CD8-positive, alpha-beta memory T cell (primary cell): Measurements from ENCODE around the gene LCE4A. TPM values are rescaled to one million over a fixed set of nuclear protein-coding genes. Genes with fewer than 3 reads are reported as not detected.
A peak's percentile ranks its signal among the peaks of the same experiment; 100 is the strongest.
"Not testable (repeated sequence)": the region's sequence is repeated elsewhere in the genome, so short reads cannot be mapped to it uniquely, and the experiment has no call there.

Experiments used
- CTCF ChIA-PET: fragments of 350-600 bp; sonication (Branson Sonifier 250); formaldehyde crosslinking; loops from one replicate; lab custom pipeline; 2021; ENCODE audit warnings: antibody characterized with exemption; lab: Charles Lee
- POLR2A ChIA-PET: fragments of 350-600 bp; sonication (Branson Sonifier 250); formaldehyde crosslinking; loops from one replicate; lab custom pipeline; 2021; ENCODE audit warnings: antibody characterized with exemption; lab: Charles Lee
- DNase-seq, 5 donors: peaks; one replicate each; pipeline versions ENCODE4 v3.0.0 to v3.0.0-alpha.2; 2020 to 2022; ENCODE audit warnings: mixed read lengths in 1 of 5
- H3K27ac ChIP-seq: one replicate; pipeline ENCODE4 v1.7.0; 2013; ENCODE audit warnings: low read depth, mild to moderate bottlenecking, low read length, moderate library complexity
- H3K27me3 ChIP-seq: 2 replicates; pipeline ENCODE4 v1.7.0; 2013; ENCODE audit warnings: low read length, mild to moderate bottlenecking; ENCODE audit not compliant: insufficient read depth, poor library complexity, severe bottlenecking
- H3K36me3 ChIP-seq: 2 replicates; pipeline ENCODE4 v1.7.0; 2013; ENCODE audit warnings: mild to moderate bottlenecking, low read length, moderate library complexity; ENCODE audit not compliant: insufficient read depth
- H3K4me1 ChIP-seq: 2 replicates; pipeline ENCODE4 v1.7.0; 2013; ENCODE audit warnings: mild to moderate bottlenecking, low read length, moderate library complexity; ENCODE audit not compliant: insufficient read depth
- H3K4me3 ChIP-seq: 2 replicates; pipeline ENCODE4 v1.7.0; 2013; ENCODE audit warnings: mild to moderate bottlenecking, low read length
- H3K9me3 ChIP-seq: 2 replicates; pipeline ENCODE4 v1.7.0; 2013; ENCODE audit warnings: mild to moderate bottlenecking, low read length
- H3K27ac Mint-ChIP-seq, 8 donors: one replicate each; pipeline ENCODE4 v1.8.0; 2020 to 2021; ENCODE audit warnings: mixed read lengths in 8 of 8, mild to moderate bottlenecking in 6 of 8, inconsistent platforms in 3 of 8, moderate library complexity in 3 of 8
- H3K27me3 Mint-ChIP-seq, 2 donors: one replicate each; pipeline ENCODE4 v1.8.0; 2020 to 2021; ENCODE audit warnings: mixed read lengths in 2 of 2, mild to moderate bottlenecking in 1 of 2, moderate library complexity in 1 of 2
- H3K36me3 Mint-ChIP-seq, 3 donors: one replicate each; pipeline ENCODE4 v1.8.0; 2020 to 2021; ENCODE audit warnings: mixed read lengths in 3 of 3, inconsistent platforms in 1 of 3, mild to moderate bottlenecking in 1 of 3
- H3K4me1 Mint-ChIP-seq, 3 donors: one replicate each; pipeline ENCODE4 v1.8.0; 2020 to 2021; ENCODE audit warnings: mixed read lengths in 3 of 3, inconsistent platforms in 1 of 3, mild to moderate bottlenecking in 1 of 3
- H3K4me3 Mint-ChIP-seq, 7 donors: one replicate each; pipeline ENCODE4 v1.8.0; 2020 to 2021; ENCODE audit warnings: mixed read lengths in 7 of 7, mild to moderate bottlenecking in 6 of 7, moderate library complexity in 4 of 7, inconsistent platforms in 2 of 7
- H3K9me3 Mint-ChIP-seq, 5 donors: one replicate each; pipeline ENCODE4 v1.8.0; 2020 to 2022; ENCODE audit warnings: mixed read lengths in 5 of 5, mild to moderate bottlenecking in 3 of 5, moderate library complexity in 2 of 5, inconsistent platforms in 1 of 5
- polyA plus RNA-seq: library from polyadenylated mRNA; unstranded; fragments of 300-500 nt; fragmentation: Illumina TruSeq; gene quantifications from one replicate; pipeline ENCODE4 v1.2.3, GENCODE V29; 2021
- total RNA-seq, 2 experiments: library from RNA; stranded (reverse); gene quantifications; one replicate each; pipeline ENCODE4 v1.2.3, GENCODE V29; 2021

Gene LCE4A, protein sequence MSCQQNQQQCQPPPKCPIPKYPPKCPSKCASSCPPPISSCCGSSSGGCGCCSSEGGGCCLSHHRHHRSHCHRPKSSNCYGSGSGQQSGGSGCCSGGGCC
- total RNA-seq = not detected
- not detected for polyA plus RNA-seq

- Histone ChIP-seq H3K4me3 (no peak within 1 kb of the TSS), H3K36me3 (no peaks in the 10 kb centered on the region), H3K27ac (no peak within 1 kb of the TSS), H3K9me3 (no peaks in the 10 kb centered on the region), H3K4me1 (no peaks in the 10 kb centered on the region), H3K27me3 (no peaks in the 10 kb centered on the region)
- Mint-ChIP-seq H3K4me1 (no peaks in the 10 kb centered on the region), H3K4me3 (no peak within 1 kb of the TSS), H3K27me3 (peaks cover 10 to 45% of the 10 kb centered on the region in 2 donors), H3K27ac (no peak within 1 kb of the TSS), H3K36me3 (peaks cover 0 to 2% (median 0%) of the 10 kb centered on the region in 3 donors), H3K9me3 (peaks cover 0 to 4% (median 2%) of the 10 kb centered on the region in 5 donors)
- POLR2A ChIA-PET = no interaction called here
- CTCF ChIA-PET = no interaction called here
- no peak for DNase-seq
Observed at GRCh38 chr1:152707860-152708259, at the start of gene LCE4A. Gene LCE4A, plus strand, starts transcription at chr1:152708160. Its CDS starts 916 bp downstream, at chr1:152709076.

DNA sequence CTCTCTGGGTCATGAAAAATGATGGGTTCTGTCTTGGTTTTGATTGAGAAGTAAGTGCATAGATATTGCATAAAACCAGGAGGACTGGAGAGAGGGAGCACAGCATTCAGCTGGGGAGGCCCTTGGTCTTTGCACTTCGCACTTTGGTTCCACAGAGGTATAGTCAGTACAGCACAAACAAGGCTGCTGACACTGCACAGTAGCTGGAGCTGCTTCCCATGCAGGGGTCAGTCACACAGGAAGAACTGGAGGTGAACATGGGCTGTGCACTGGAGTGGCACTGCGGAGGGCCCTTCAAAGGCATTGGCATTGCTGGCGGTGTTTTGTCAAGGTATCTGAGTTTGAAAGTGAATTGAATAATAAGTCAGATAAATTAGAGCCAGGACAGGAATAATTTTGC is 49.3 kb upstream of the LCE4A start:
- POLR2A ChIA-PET = no interaction called here

GRCh38 chr1:152663098-152663497 is 44.9 kb upstream of the LCE4A start, which contains the start of gene LCE2D:
Gene LCE2D, plus strand, starts transcription at chr1:152663380. Its CDS starts 726 bp downstream, at chr1:152664106.
- no peak for DNase-seq
- Mint-ChIP-seq H3K27ac (peak within 1 kb of the TSS in 1 of 8 donors; percentile 15), H3K9me3 (peaks cover 0 to 4% (median 0%) of the 10 kb centered on the region in 5 donors), H3K4me3 (no peak within 1 kb of the TSS), H3K36me3 (no peaks in the 10 kb centered on the region), H3K4me1 (no peaks in the 10 kb centered on the region), H3K27me3 (peaks cover 12 to 31% of the 10 kb centered on the region in 2 donors)
- no peak within 1 kb of the TSS for H3K4me3 ChIP-seq
- H3K27ac ChIP-seq = no peak within 1 kb of the TSS
- no peaks in the 10 kb centered on the region for H3K4me1 ChIP-seq
- ChIA-PET CTCF (interaction anchor here (1.0 kb wide), 1 partner anchor 10 kb away, joined by 3 read pairs; no protein-coding TSS in a partner anchor), POLR2A (no interaction called here)
- H3K27me3 ChIP-seq = no peaks in the 10 kb centered on the region
- H3K9me3 ChIP-seq = no peaks in the 10 kb centered on the region
- H3K36me3 ChIP-seq = no peaks in the 10 kb centered on the region

More for the DNA sequence above, 49.3 kb upstream of the LCE4A start:
- Mint-ChIP-seq H3K4me3 (no peak overlapping the region), H3K36me3 (no peaks in the 10 kb centered on the region), H3K4me1 (peaks cover 2 to 5% (median 4%) of the 10 kb centered on the region in 3 donors), H3K27ac (no peak overlapping the region), H3K27me3 (peaks cover 6 to 16% of the 10 kb centered on the region in 2 donors), H3K9me3 (peaks cover 0 to 4% (median 0%) of the 10 kb centered on the region in 5 donors)
- CTCF ChIA-PET = no interaction called here
- H3K9me3 ChIP-seq = no peaks in the 10 kb centered on the region
- H3K4me1 ChIP-seq = no peaks in the 10 kb centered on the region
- no peak overlapping the region for H3K4me3 ChIP-seq
- H3K36me3 ChIP-seq = no peaks in the 10 kb centered on the region
- no peaks in the 10 kb centered on the region for H3K27me3 ChIP-seq
- DNase-seq = no peak
- H3K27ac ChIP-seq = no peak overlapping the region

GRCh38 chr1:152666171-152666570 is 41.8 kb upstream of the LCE4A start:
- H3K4me3 ChIP-seq, DNase-seq, H3K4me1 Mint-ChIP-seq, CTCF ChIA-PET, H3K4me3 Mint-ChIP-seq, H3K9me3 ChIP-seq, H3K36me3 Mint-ChIP-seq, POLR2A ChIA-PET, H3K9me3 Mint-ChIP-seq, H3K27ac ChIP-seq, H3K36me3 ChIP-seq, H3K27me3 ChIP-seq, H3K27ac Mint-ChIP-seq, H3K4me1 ChIP-seq: not testable (repeated sequence)
- peaks cover 9 to 28% of the 10 kb centered on the region in 2 donors for H3K27me3 Mint-ChIP-seq

DNA sequence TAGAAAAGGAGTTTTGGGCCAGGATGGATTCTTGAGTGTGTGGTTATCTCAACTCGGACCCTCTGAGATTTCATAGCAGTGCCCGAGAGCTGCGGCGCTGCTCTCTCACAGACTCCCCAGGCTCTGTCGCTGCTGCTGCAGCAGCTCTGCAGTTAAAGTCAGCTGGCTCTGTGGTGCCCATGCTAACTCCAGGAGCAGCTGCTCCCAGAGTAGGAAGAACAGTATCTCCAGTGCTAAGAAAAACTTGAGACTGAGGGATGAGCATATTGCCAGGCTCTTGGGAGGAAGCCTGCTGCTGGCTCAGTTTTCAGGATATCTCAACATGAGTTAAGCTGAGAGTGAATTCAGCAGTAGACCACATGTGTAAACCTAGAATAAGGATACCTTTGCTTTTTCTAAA is 40.3 kb upstream of the LCE4A start:
- H3K27me3 Mint-ChIP-seq = peaks cover 10 to 25% of the 10 kb centered on the region in 2 donors
- H3K9me3 Mint-ChIP-seq = peaks cover 0 to 4% (median 0%) of the 10 kb centered on the region in 5 donors
- H3K9me3 ChIP-seq = no peaks in the 10 kb centered on the region
- no peaks in the 10 kb centered on the region for H3K36me3 Mint-ChIP-seq
- no peaks in the 10 kb centered on the region for H3K36me3 ChIP-seq
- H3K27me3 ChIP-seq = no peaks in the 10 kb centered on the region
- no peaks in the 10 kb centered on the region for H3K4me1 ChIP-seq
- no peak overlapping the region for H3K4me3 Mint-ChIP-seq
- H3K27ac Mint-ChIP-seq = no peak overlapping the region
- CTCF ChIA-PET = no interaction called here
- no peak overlapping the region for H3K4me3 ChIP-seq
- no peaks in the 10 kb centered on the region for H3K4me1 Mint-ChIP-seq
- no peak overlapping the region for H3K27ac ChIP-seq
- DNase-seq = no peak
- POLR2A ChIA-PET = no interaction called here

- CTCF ChIA-PET = no interaction called here
- Mint-ChIP-seq H3K27me3 (peaks cover 6 to 25% of the 10 kb centered on the region in 2 donors), H3K4me3 (no peak overlapping the region), H3K27ac (no peak overlapping the region), H3K4me1 (no peaks in the 10 kb centered on the region), H3K9me3 (no peaks in the 10 kb centered on the region), H3K36me3 (no peaks in the 10 kb centered on the region)
- DNase-seq = no peak
- POLR2A ChIA-PET = no interaction called here
- Histone ChIP-seq H3K9me3 (no peaks in the 10 kb centered on the region), H3K36me3 (no peaks in the 10 kb centered on the region), H3K4me3 (no peak overlapping the region), H3K27me3 (no peaks in the 10 kb centered on the region), H3K4me1 (no peaks in the 10 kb centered on the region), H3K27ac (no peak overlapping the region)
Observed at GRCh38 chr1:152673016-152673415, 34.9 kb upstream of the LCE4A start.

DNA sequence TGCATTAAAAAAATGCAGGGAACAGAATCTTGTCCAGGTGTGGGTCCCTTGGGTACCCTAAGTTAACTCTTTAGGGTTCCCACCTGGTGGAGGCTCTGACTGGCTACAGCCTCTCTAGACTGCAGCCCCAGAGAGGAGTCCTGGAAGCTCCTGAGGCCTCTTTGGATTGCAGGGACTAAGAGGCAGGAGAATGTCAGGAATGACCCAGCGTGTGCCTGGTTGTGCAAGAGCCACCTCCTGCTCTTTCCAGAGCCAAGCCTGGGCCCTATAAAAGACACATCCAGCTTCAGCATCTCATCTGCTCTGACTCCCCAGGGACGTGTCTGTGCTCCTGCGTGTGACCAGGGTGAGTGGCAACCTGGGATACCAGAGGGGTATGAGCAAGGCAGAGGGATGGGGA is 33.0 kb upstream of the LCE4A start, which contains the start of gene LCE2C:
LCE2C (plus strand) TSS at position 297 of the 400 bp plus-strand sequence. CDS start 737 bp downstream, outside the sequence.
- H3K27me3 ChIP-seq, H3K4me3 ChIP-seq, H3K4me3 Mint-ChIP-seq, H3K36me3 ChIP-seq, H3K4me1 Mint-ChIP-seq, CTCF ChIA-PET, H3K27ac ChIP-seq, H3K4me1 ChIP-seq, H3K36me3 Mint-ChIP-seq, POLR2A ChIA-PET, H3K9me3 Mint-ChIP-seq, DNase-seq, H3K9me3 ChIP-seq: not testable (repeated sequence)
- Mint-ChIP-seq H3K27ac (peak within 1 kb of the TSS in 1 of 8 donors; percentile 21), H3K27me3 (peaks cover 7 to 37% of the 10 kb centered on the region in 2 donors)

DNA sequence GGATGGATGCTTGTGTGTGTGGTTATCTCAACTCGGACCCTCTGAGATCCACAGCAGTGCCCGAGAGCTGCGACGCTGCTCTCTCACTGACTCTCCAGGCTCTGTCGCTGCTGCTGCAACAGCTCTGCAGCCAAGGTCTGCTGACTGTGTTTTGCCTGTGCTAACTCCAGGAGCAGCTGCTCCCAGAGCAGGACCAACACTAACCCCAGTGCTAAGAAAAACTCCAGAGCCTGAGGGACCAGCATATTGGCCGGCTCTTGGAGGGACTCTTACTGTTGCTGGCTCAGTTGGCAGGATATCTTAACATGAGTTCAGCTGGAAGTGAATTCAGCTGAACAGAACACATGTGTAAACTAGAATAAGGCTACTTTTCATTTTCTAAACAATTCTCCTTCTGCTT is 28.5 kb upstream of the LCE4A start:
- DNase-seq = no peak
- H3K9me3 ChIP-seq = no peaks in the 10 kb centered on the region
- H3K27me3 ChIP-seq = no peaks in the 10 kb centered on the region
- no peaks in the 10 kb centered on the region for H3K4me1 Mint-ChIP-seq
- no peaks in the 10 kb centered on the region for H3K36me3 ChIP-seq
- no peak overlapping the region for H3K4me3 ChIP-seq
- H3K4me1 ChIP-seq = no peaks in the 10 kb centered on the region
- ChIA-PET CTCF (no interaction called here), POLR2A (no interaction called here)
- H3K27ac Mint-ChIP-seq = no peak overlapping the region
- H3K27ac ChIP-seq = no peak overlapping the region
- H3K4me3 Mint-ChIP-seq = no peak overlapping the region
- H3K36me3 Mint-ChIP-seq = no peaks in the 10 kb centered on the region
- no peaks in the 10 kb centered on the region for H3K9me3 Mint-ChIP-seq
- H3K27me3 Mint-ChIP-seq = peaks cover 21 to 47% of the 10 kb centered on the region in 2 donors
